ENCODE data around the gene ANGPTL1.

DNA sequence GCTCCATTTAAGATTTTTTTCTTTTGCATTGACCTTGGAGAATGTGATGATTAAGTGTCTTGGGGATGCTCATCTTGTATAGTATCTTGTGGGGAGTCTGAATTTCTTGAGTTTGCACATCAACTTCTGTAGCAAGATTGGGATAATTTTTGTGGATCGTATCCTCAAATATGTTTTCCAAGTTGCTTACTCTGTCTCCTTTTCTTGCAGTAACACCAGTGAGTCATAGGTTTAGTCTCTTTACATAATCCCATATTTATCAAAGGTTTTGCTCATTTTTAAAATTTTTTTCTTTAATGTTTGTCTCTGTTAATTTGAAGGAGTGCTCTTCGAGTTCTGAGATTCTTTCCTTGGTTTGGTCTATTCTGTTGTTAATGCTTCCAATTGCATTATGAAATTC lies 41.7 kb upstream of the ANGPTL1 start:
- TF ChIP-seq, protein P1, sequence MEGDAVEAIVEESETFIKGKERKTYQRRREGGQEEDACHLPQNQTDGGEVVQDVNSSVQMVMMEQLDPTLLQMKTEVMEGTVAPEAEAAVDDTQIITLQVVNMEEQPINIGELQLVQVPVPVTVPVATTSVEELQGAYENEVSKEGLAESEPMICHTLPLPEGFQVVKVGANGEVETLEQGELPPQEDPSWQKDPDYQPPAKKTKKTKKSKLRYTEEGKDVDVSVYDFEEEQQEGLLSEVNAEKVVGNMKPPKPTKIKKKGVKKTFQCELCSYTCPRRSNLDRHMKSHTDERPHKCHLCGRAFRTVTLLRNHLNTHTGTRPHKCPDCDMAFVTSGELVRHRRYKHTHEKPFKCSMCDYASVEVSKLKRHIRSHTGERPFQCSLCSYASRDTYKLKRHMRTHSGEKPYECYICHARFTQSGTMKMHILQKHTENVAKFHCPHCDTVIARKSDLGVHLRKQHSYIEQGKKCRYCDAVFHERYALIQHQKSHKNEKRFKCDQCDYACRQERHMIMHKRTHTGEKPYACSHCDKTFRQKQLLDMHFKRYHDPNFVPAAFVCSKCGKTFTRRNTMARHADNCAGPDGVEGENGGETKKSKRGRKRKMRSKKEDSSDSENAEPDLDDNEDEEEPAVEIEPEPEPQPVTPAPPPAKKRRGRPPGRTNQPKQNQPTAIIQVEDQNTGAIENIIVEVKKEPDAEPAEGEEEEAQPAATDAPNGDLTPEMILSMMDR (IDR thresholded peaks at IDR 0.05 in 8 of 11, conservative IDR thresholded peaks at IDR 0.05 in 3 of 11) = no peak
- no peak for TF ChIP-seq POLR2AphosphoS5 (IDR thresholded peaks at IDR 0.05)
